RWPE2 (cell line): Measurements from ENCODE around the gene IFNA2.
A peak's percentile ranks its signal among the peaks of the same experiment; 100 is the strongest.
"Not testable (repeated sequence)": the region's sequence is repeated elsewhere in the genome, so short reads cannot be mapped to it uniquely, and the experiment has no call there.

Source experiments
- ATAC-seq: fragments of 200-7000 bp; cut with Tn5 transposase; 3 replicates; pipeline ENCODE4 v1.9.1; 2021; ENCODE audit warnings: low read depth
- DNase-seq: peaks from one replicate; pipeline ENCODE4 v3.0.0-alpha.2; 2020; ENCODE audit warnings: low spot score
- H3K27ac ChIP-seq: fragments of 450-650 bp; 2 replicates; pipeline ENCODE4 v1.5.1; 2017; ENCODE audit warnings: mild to moderate bottlenecking; ENCODE audit not compliant: poor library complexity, severe bottlenecking
- H3K27me3 ChIP-seq: fragments of 250-450 bp; sonication (Bioruptor Pico); 2 replicates; pipeline ENCODE4 v1.5.1; 2021; ENCODE audit warnings: mild to moderate bottlenecking, moderate library complexity; ENCODE audit not compliant: insufficient read depth, poor library complexity, severe bottlenecking
- H3K36me3 ChIP-seq: fragments of 250-450 bp; sonication (Bioruptor Pico); 2 replicates; pipeline ENCODE4 v1.5.1; 2020; ENCODE audit warnings: low read depth, mild to moderate bottlenecking, moderate library complexity
- H3K4me1 ChIP-seq: fragments of 250-450 bp; sonication (Bioruptor Pico); 2 replicates; pipeline ENCODE4 v1.5.1; 2021; ENCODE audit warnings: mild to moderate bottlenecking, moderate library complexity; ENCODE audit not compliant: insufficient read depth, poor library complexity, severe bottlenecking
- H3K4me3 ChIP-seq: fragments of 250-450 bp; sonication (Bioruptor Pico); 2 replicates; pipeline ENCODE4 v1.5.1; 2021; ENCODE audit warnings: mild to moderate bottlenecking, moderate library complexity; ENCODE audit not compliant: severe bottlenecking
- H3K9me3 ChIP-seq: fragments of 250-450 bp; sonication (Bioruptor Pico); 2 replicates; pipeline ENCODE4 v1.5.1; 2021; ENCODE audit warnings: mild to moderate bottlenecking, moderate library complexity; ENCODE audit not compliant: severe bottlenecking
- CTCF ChIP-seq: fragments of 450-650 bp; IDR thresholded peaks from one replicate; pipeline ENCODE4 v1.5.1; 2017; ENCODE audit warnings: mild to moderate bottlenecking, moderate library complexity; ENCODE audit not compliant: poor library complexity, severe bottlenecking

The IFNA2 gene

GRCh38 chr9:21385131-21385670, at the start of gene IFNA2:
Gene IFNA2 (minus strand): TSS chr9:21385398. CDS start chr9:21385329, 69 bp downstream.
- Histone ChIP-seq H3K36me3 (no peaks in the 10 kb centered on the region), H3K4me1 (no peaks in the 10 kb centered on the region), H3K27ac (no peak within 1 kb of the TSS), H3K27me3 (peaks cover 60% of the 10 kb centered on the region), H3K9me3 (no peaks in the 10 kb centered on the region), H3K4me3 (no peak within 1 kb of the TSS)
- ATAC-seq (no peak), DNase-seq (no peak)
- TF ChIP-seq CTCF: no peak

- not testable (repeated sequence) for H3K4me3 ChIP-seq, ATAC-seq, H3K27ac ChIP-seq, H3K9me3 ChIP-seq, H3K4me1 ChIP-seq, H3K36me3 ChIP-seq, H3K27me3 ChIP-seq, DNase-seq
Observed at GRCh38 chr9:21435015-21435383, 49.8 kb upstream of the IFNA2 start.

- Histone ChIP-seq H3K4me1 (no peaks in the 10 kb centered on the region), H3K27ac (no peak overlapping the region), H3K36me3 (no peaks in the 10 kb centered on the region), H3K9me3 (no peaks in the 10 kb centered on the region), H3K27me3 (peaks cover 5% of the 10 kb centered on the region), H3K4me3 (no peak overlapping the region)
- DNase-seq (no peak), ATAC-seq (0 out of 3 replicates have a peak, but pooled peaks have one; percentile 48)
- TF ChIP-seq CTCF: peak; percentile 87
Observed at GRCh38 chr9:21434202-21435014, 49.2 kb upstream of the IFNA2 start.

- DNase-seq (no peak), ATAC-seq (no peak)
- no peaks in the 10 kb centered on the region for H3K4me1 ChIP-seq
- H3K36me3 ChIP-seq: no peaks in the 10 kb centered on the region
- no peak for TF ChIP-seq CTCF
- H3K27ac ChIP-seq: no peak overlapping the region
- peaks cover 5% of the 10 kb centered on the region for H3K27me3 ChIP-seq
- no peaks in the 10 kb centered on the region for H3K9me3 ChIP-seq
- H3K4me3 ChIP-seq: no peak overlapping the region
Observed at GRCh38 chr9:21432672-21433425, 47.7 kb upstream of the IFNA2 start.

GRCh38 chr9:21429191-21429590, 44.0 kb upstream of the IFNA2 start:
- no peaks in the 10 kb centered on the region for H3K36me3 ChIP-seq
- H3K27me3 ChIP-seq: peaks cover 28% of the 10 kb centered on the region
- ATAC-seq: no peak
- no peak for DNase-seq
- no peak for TF ChIP-seq CTCF
- no peak overlapping the region for H3K27ac ChIP-seq
- H3K4me1 ChIP-seq: no peaks in the 10 kb centered on the region
- no peaks in the 10 kb centered on the region for H3K9me3 ChIP-seq
- no peak overlapping the region for H3K4me3 ChIP-seq
